Upper lobe of left lung (tissue), 4 donors: ENCODE results near the gene KRTAP1-5.

Experiments
- EP300 ChIP-seq, 4 donors: sonication (generic); formaldehyde crosslinking; IDR thresholded peaks; one replicate each; pipeline ENCODE4 v1.5.1; 2017; ENCODE audit warnings: antibody characterized with exemption in 4 of 4, control low read depth in 2 of 4
- POLR2A ChIP-seq, 4 donors: fragments of 450-650 bp; IDR thresholded peaks; one replicate each; pipeline ENCODE4 v1.5.1; 2016 to 2017; ENCODE audit warnings: antibody characterized with exemption in 4 of 4, mild to moderate bottlenecking in 2 of 4
- POLR2AphosphoS5 ChIP-seq, 2 donors: sonication (generic); formaldehyde crosslinking; IDR thresholded peaks; one replicate each; pipeline ENCODE4 v1.5.1; 2017; ENCODE audit warnings: antibody characterized with exemption in 2 of 2
- TF ChIP-seq, protein P1 (sequence below), 6 experiments: fragments of 450-650 bp in 4 of 6; fragments of 200-600 bp in 2 of 6; sonication (generic) in 2 of 6; IDR thresholded peaks; one replicate each; pipeline ENCODE4 v1.5.1; 2016 to 2019; ENCODE audit warnings: antibody characterized with exemption in 6 of 6

GRCh38 chr17:41009301-41009760 lies 17.7 kb downstream of the KRTAP1-5 start:
- TF ChIP-seq, protein P1, sequence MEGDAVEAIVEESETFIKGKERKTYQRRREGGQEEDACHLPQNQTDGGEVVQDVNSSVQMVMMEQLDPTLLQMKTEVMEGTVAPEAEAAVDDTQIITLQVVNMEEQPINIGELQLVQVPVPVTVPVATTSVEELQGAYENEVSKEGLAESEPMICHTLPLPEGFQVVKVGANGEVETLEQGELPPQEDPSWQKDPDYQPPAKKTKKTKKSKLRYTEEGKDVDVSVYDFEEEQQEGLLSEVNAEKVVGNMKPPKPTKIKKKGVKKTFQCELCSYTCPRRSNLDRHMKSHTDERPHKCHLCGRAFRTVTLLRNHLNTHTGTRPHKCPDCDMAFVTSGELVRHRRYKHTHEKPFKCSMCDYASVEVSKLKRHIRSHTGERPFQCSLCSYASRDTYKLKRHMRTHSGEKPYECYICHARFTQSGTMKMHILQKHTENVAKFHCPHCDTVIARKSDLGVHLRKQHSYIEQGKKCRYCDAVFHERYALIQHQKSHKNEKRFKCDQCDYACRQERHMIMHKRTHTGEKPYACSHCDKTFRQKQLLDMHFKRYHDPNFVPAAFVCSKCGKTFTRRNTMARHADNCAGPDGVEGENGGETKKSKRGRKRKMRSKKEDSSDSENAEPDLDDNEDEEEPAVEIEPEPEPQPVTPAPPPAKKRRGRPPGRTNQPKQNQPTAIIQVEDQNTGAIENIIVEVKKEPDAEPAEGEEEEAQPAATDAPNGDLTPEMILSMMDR (IDR thresholded peaks at IDR 0.05) = no peak
- TF ChIP-seq POLR2A (IDR thresholded peaks at IDR 0.05) = no peak
- TF ChIP-seq POLR2AphosphoS5 (IDR thresholded peaks at IDR 0.05) = no peak
- no peak for TF ChIP-seq EP300 (IDR thresholded peaks at IDR 0.05)
